Body of pancreas (tissue), 4 donors: ENCODE results near the gene PDCD4. TPM values are rescaled to one million over a fixed set of nuclear protein-coding genes. Genes with fewer than 3 reads are reported as not detected.
A peak's percentile ranks its signal among the peaks of the same experiment; 100 is the strongest.

Source experiments
- ATAC-seq: fragments of 150-250 bp; one replicate; pipeline ENCODE4 v1.9.1; 2016
- DNase-seq, 4 donors: peaks; one replicate each; pipeline ENCODE4 v3.0.0-alpha.2; 2019
- H3K27ac ChIP-seq, 4 donors: fragments of 200-600 bp; sonication (generic); 1 replicate in 3 of 4; 2 replicates in 1 of 4; pipeline versions ENCODE4 v1.5.1 to v1.6.1; 2016 to 2019; ENCODE audit warnings: mild to moderate bottlenecking in 1 of 4, mixed read lengths in 1 of 4, moderate library complexity in 1 of 4
- H3K27me3 ChIP-seq, 2 donors: fragments of 200-600 bp; sonication (generic); one replicate each; pipeline ENCODE4 v1.6.0; 2016; ENCODE audit warnings: mild to moderate bottlenecking in 1 of 2
- H3K36me3 ChIP-seq, 2 donors: fragments of 200-600 bp; sonication (generic); replicated peaks in 1 of 2; 2 replicates each; pipeline ENCODE4 v1.5.1; 2016; ENCODE audit warnings: low read depth in 2 of 2; ENCODE audit not compliant: insufficient read depth in 1 of 2
- H3K4me1 ChIP-seq: fragments of 200-600 bp; sonication (generic); one replicate; pipeline ENCODE4 v1.6.0; 2016
- H3K4me3 ChIP-seq, 2 donors: fragments of 200-600 bp; sonication (generic); 1 replicate in 1 of 2; 2 replicates in 1 of 2; pipeline ENCODE4 v1.5.1; 2016 to 2019
- H3K9me3 ChIP-seq, 3 donors: fragments of 200-600 bp; sonication (generic); 1 replicate in 2 of 3; 2 replicates in 1 of 3; pipeline ENCODE4 v1.5.1; 2016
- POLR2A ChIP-seq, 3 donors: fragments of 450-650 bp; IDR thresholded peaks; one replicate each; pipeline ENCODE4 v1.6.1; 2016; ENCODE audit warnings: antibody characterized with exemption in 3 of 3, mild to moderate bottlenecking in 2 of 3
- WGBS, 2 donors: methylation state at CpG; one replicate each; pipeline ENCODE4 v1.1.5; 2017; 5-methylcytosine and 5-hydroxymethylcytosine counted together
- intact Hi-C: fragments of 100-400 bp; cut with DNase I; formaldehyde crosslinking; loops from one replicate; pipeline ENCODE4 v1.15.1; 2023
- total RNA-seq, 2 donors: library from RNA; depleted of rRNA; stranded (reverse); fragments of >200 nt; gene quantifications; one replicate each; pipeline ENCODE4 v1.1.0, GENCODE V29; 2016
- TF ChIP-seq, protein P1 (sequence below), 7 experiments: fragments of 450-650 bp in 4 of 7; fragments of 200-600 bp in 3 of 7; sonication (generic) in 3 of 7; IDR thresholded peaks; one replicate each; pipeline ENCODE4 v1.5.1; 2016 to 2019; ENCODE audit warnings: antibody characterized with exemption in 7 of 7

The PDCD4 gene
- total RNA-seq, 2 donors from 2014 or later: 332 to 458 TPM

- Histone ChIP-seq H3K4me1 (peaks cover 92% of the 10 kb centered on the region), H3K27ac (peak overlapping the region; percentile 92 to 98 (median 96)), H3K36me3 (no peaks in the 10 kb centered on the region), H3K27me3 (no peaks in the 10 kb centered on the region), H3K4me3 (no peak overlapping the region), H3K9me3 (no peaks in the 10 kb centered on the region)
- intact Hi-C loops: no loop called here
- ATAC-seq: no peak
- 61 to 71% methylated on average over 6 of the region's 6 CpGs for WGBS, 2 donors
- no peak for DNase-seq
- TF ChIP-seq POLR2A (IDR thresholded peaks at IDR 0.05): no peak
- TF ChIP-seq, protein P1, sequence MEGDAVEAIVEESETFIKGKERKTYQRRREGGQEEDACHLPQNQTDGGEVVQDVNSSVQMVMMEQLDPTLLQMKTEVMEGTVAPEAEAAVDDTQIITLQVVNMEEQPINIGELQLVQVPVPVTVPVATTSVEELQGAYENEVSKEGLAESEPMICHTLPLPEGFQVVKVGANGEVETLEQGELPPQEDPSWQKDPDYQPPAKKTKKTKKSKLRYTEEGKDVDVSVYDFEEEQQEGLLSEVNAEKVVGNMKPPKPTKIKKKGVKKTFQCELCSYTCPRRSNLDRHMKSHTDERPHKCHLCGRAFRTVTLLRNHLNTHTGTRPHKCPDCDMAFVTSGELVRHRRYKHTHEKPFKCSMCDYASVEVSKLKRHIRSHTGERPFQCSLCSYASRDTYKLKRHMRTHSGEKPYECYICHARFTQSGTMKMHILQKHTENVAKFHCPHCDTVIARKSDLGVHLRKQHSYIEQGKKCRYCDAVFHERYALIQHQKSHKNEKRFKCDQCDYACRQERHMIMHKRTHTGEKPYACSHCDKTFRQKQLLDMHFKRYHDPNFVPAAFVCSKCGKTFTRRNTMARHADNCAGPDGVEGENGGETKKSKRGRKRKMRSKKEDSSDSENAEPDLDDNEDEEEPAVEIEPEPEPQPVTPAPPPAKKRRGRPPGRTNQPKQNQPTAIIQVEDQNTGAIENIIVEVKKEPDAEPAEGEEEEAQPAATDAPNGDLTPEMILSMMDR (IDR thresholded peaks at IDR 0.05): no peak
These were observed 24.4 kb upstream of the PDCD4 start for GRCh38 chr10:110847374-110847773.

DNA sequence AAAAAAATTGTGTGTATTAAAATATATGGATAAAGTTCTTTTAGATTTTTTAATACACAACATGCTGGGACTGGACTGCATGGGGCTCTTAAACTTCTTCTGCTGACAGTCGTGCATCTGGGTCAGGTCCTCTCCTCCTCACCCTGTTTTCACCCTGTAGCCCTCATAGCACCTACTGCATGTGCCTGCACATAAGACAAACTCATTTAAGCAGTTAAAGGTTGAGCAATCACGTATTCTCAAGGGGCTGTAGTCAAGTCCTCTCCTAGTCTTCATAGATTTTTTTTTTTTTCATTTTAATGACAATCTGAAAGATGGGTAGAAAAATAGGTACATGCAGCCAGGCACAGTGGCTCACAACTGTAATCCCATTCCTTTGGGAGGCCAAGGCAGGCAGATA, 23.6 kb upstream of the PDCD4 start:
- intact Hi-C loops: no loop called here

DNA sequence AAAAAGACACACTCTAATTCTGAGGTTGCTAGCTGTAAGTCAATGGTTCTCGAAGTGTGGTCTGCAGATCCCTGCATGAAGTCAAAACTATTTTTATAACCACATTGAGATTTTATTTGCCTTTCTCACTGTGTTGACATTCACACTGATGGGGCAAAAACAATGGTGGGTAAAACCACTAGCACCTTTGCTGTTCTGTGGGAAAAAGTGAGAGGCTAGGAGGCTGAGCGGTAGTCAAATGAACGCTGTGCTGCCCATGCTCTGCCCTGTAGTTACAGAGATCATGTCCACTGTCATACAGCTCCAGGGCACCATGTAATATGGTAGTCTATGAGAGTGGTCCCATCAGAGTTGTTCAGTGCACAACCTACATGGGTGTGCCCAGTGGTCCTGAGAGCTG, 21.6 kb upstream of the PDCD4 start:
- DNase-seq: no peak
- TF ChIP-seq, protein P1 (IDR thresholded peaks at IDR 0.05): no peak
- TF ChIP-seq POLR2A (IDR thresholded peaks at IDR 0.05): no peak
- H3K4me1 ChIP-seq: peaks cover 92% of the 10 kb centered on the region
- H3K36me3 ChIP-seq: no peaks in the 10 kb centered on the region
- H3K27me3 ChIP-seq: no peaks in the 10 kb centered on the region
- ATAC-seq: no peak
- intact Hi-C loops: no loop called here
- 91 to 94% methylated on average over 3 of the region's 3 CpGs for WGBS, 2 donors
- no peaks in the 10 kb centered on the region for H3K9me3 ChIP-seq
- H3K4me3 ChIP-seq: no peak overlapping the region
- H3K27ac ChIP-seq: peak overlapping the region in 3 of 4 donors; percentile 56 to 96 (median 60)

More for the DNA sequence above, 23.6 kb upstream of the PDCD4 start:
- ATAC-seq (no peak), DNase-seq (no peak)
- Histone ChIP-seq H3K4me3 (no peak overlapping the region), H3K4me1 (peaks cover 92% of the 10 kb centered on the region), H3K27ac (peak overlapping the region; percentile 56 to 98 (median 96)), H3K9me3 (no peaks in the 10 kb centered on the region), H3K36me3 (no peaks in the 10 kb centered on the region), H3K27me3 (no peaks in the 10 kb centered on the region)
- TF ChIP-seq POLR2A (IDR thresholded peaks at IDR 0.05): peak in 1 of 3 donors; percentile 2
- TF ChIP-seq, protein P1 (IDR thresholded peaks at IDR 0.05): no peak
- 47 to 57% methylated on average over 2 of the region's 2 CpGs for WGBS, 2 donors

- Histone ChIP-seq H3K27ac (peak overlapping the region; percentile 5 to 96 (median 31)), H3K9me3 (no peaks in the 10 kb centered on the region), H3K36me3 (no peaks in the 10 kb centered on the region), H3K4me1 (peaks cover 93% of the 10 kb centered on the region), H3K27me3 (no peaks in the 10 kb centered on the region), H3K4me3 (no peak overlapping the region)
- intact Hi-C loops: no loop called here
- DNase-seq (no peak), ATAC-seq (no peak)
- WGBS, 2 donors: 75 to 89% methylated on average over 8 of the region's 8 CpGs
- TF ChIP-seq, protein P1 (IDR thresholded peaks at IDR 0.05): no peak
- no peak for TF ChIP-seq POLR2A (IDR thresholded peaks at IDR 0.05)
These were observed 20.6 kb upstream of the PDCD4 start for GRCh38 chr10:110851020-110851612.
